A673 (cell line): Measurements from ENCODE around the gene MTMR12.

ENCODE experiments used
- CTCF ChIP-seq: fragments of 300-800, 200-600 bp; sonication (generic); conservative IDR thresholded peaks from 2 replicates; pipeline ENCODE4 v1.5.1; 2017; ENCODE audit warnings: low read depth, mild to moderate bottlenecking, antibody characterized with exemption, low read length, moderate library complexity, mixed read lengths
- EZH2 ChIP-seq: fragments of 200-600 bp; sonication (generic); IDR thresholded peaks from 2 replicates; pipeline ENCODE4 v1.6.1; 2017; ENCODE audit warnings: borderline replicate concordance, low read depth, mild to moderate bottlenecking, mixed read lengths, antibody characterized with exemption, low read length; ENCODE audit not compliant: poor library complexity, severe bottlenecking

- TF ChIP-seq EZH2 (no peak), CTCF (no peak)
Measured at GRCh38 chr5:32233220-32233695, 79.5 kb downstream of the MTMR12 start.
